Astrocyte (in vitro differentiated cells and primary cell): Measurements from ENCODE around the gene ICAM1. TPM values are rescaled to one million over a fixed set of nuclear protein-coding genes. Genes with fewer than 3 reads are reported as not detected.
A peak's percentile ranks its signal among the peaks of the same experiment; 100 is the strongest.

Source experiments
- DNase-seq: peaks from one replicate; pipeline ENCODE4 v3.0.0-alpha.2; 2010; ENCODE audit warnings: low read depth
- FAIRE-seq: peaks from 2 replicates; lab custom pipeline; 2011; peaks lifted over from hg19 to GRCh38; lab: Jason Lieb, UNC
- H2AFZ ChIP-seq: 2 replicates; pipeline ENCODE4 v1.6.0; 2012; ENCODE audit warnings: low read depth, low read length, inconsistent platforms
- H3K27ac ChIP-seq: 2 replicates; pipeline ENCODE4 v1.5.1; 2011; ENCODE audit warnings: low read depth, low read length, inconsistent platforms
- H3K27me3 ChIP-seq: 2 replicates; pipeline ENCODE4 v1.6.0; 2011; ENCODE audit warnings: low read length, inconsistent platforms; ENCODE audit not compliant: insufficient read depth
- H3K36me3 ChIP-seq: 2 replicates; pipeline ENCODE4 v1.5.1; 2011; ENCODE audit warnings: low read length, inconsistent platforms; ENCODE audit not compliant: insufficient read depth
- H3K4me1 ChIP-seq: 2 replicates; pipeline ENCODE4 v1.5.1; 2011; ENCODE audit warnings: low read length, inconsistent platforms; ENCODE audit not compliant: insufficient read depth
- H3K4me2 ChIP-seq: 2 replicates; pipeline ENCODE4 v1.6.0; 2012; ENCODE audit warnings: low read length, inconsistent platforms
- H3K4me3 ChIP-seq: 2 replicates; pipeline ENCODE4 v1.5.1; 2011; ENCODE audit warnings: low read depth, mild to moderate bottlenecking, low read length, inconsistent platforms; ENCODE audit not compliant: insufficient read depth
- H3K79me2 ChIP-seq: 2 replicates; pipeline ENCODE4 v1.6.0; 2012; ENCODE audit warnings: mild to moderate bottlenecking, low read length, inconsistent platforms; ENCODE audit not compliant: insufficient read depth
- H3K9ac ChIP-seq: 2 replicates; pipeline ENCODE4 v1.6.0; 2012; ENCODE audit warnings: mild to moderate bottlenecking, low read length, inconsistent platforms
- H3K9me3 ChIP-seq: 2 replicates; pipeline ENCODE4 v1.5.1; 2012; ENCODE audit warnings: low read depth, mild to moderate bottlenecking, low read length, inconsistent platforms; ENCODE audit not compliant: insufficient read depth
- H4K20me1 ChIP-seq: 2 replicates; pipeline ENCODE4 v1.6.0; 2012; ENCODE audit warnings: low read length, inconsistent platforms; ENCODE audit not compliant: insufficient read depth
- H3K27ac Mint-ChIP-seq: one replicate; pipeline ENCODE4 v1.8.0; 2021; ENCODE audit warnings: mild to moderate bottlenecking, mixed read lengths; ENCODE audit not compliant: unreplicated experiment
- H3K27me3 Mint-ChIP-seq: one replicate; pipeline ENCODE4 v1.8.0; 2021; ENCODE audit warnings: low read depth, mixed read lengths; ENCODE audit not compliant: unreplicated experiment
- H3K36me3 Mint-ChIP-seq: one replicate; pipeline ENCODE4 v1.8.0; 2021; ENCODE audit warnings: low read depth, mixed read lengths; ENCODE audit not compliant: unreplicated experiment
- H3K4me1 Mint-ChIP-seq: one replicate; pipeline ENCODE4 v1.8.0; 2021; ENCODE audit warnings: low read depth, mixed read lengths; ENCODE audit not compliant: unreplicated experiment
- H3K4me3 Mint-ChIP-seq: one replicate; pipeline ENCODE4 v1.8.0; 2021; ENCODE audit warnings: mild to moderate bottlenecking, moderate library complexity, mixed read lengths; ENCODE audit not compliant: unreplicated experiment
- H3K9me3 Mint-ChIP-seq: one replicate; pipeline ENCODE4 v1.8.0; 2021; ENCODE audit warnings: mild to moderate bottlenecking, mixed read lengths; ENCODE audit not compliant: unreplicated experiment
- EZH2 ChIP-seq: IDR thresholded peaks from 2 replicates; pipeline ENCODE4 v1.6.1; 2012; ENCODE audit warnings: mild to moderate bottlenecking, low read length, inconsistent platforms; ENCODE audit not compliant: insufficient read depth
- total RNA-seq: library from RNA; stranded (reverse); gene quantifications from 2 replicates; pipeline ENCODE4 v1.2.1, GENCODE V29; 2021
- TF ChIP-seq, protein P1 (sequence below): IDR thresholded peaks from 2 replicates; pipeline ENCODE4 v1.5.1; 2011; ENCODE audit warnings: low read depth, mild to moderate bottlenecking, inconsistent platforms, low read length, moderate library complexity; ENCODE audit not compliant: insufficient read depth

ICAM1 gene
- total RNA-seq, 1 donor from 2014 or later: 11.0 TPM

DNA sequence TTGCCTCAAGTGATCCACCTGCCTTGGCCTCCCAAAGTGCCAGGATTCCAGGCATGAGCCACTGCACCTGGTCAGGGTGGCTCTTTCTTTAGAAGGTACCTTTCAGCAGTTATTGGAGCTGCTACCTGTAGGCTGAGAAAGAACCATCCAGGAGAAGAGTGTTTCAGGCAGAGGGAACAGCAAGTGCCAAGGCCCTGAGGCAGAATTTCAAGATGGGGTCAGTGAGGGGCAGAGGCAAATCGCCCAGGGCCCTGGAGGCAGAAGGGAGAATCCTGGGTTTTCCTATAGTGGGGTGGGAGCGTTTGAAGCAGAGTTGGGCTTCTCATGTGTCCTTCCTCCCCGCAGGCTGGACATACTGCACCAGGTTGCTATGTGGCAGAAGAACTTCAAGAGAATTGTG is 16.7 kb upstream of the ICAM1 start:
- H3K27me3 Mint-ChIP-seq: no peaks in the 10 kb centered on the region
- no peak for FAIRE-seq
- Histone ChIP-seq H3K9me3 (no peaks in the 10 kb centered on the region), H3K27ac (no peak overlapping the region), H3K4me1 (peaks cover 11% of the 10 kb centered on the region), H3K27me3 (no peaks in the 10 kb centered on the region), H4K20me1 (peaks cover 14% of the 10 kb centered on the region), H3K79me2 (peaks cover 23% of the 10 kb centered on the region), H3K9ac (no peak overlapping the region), H3K36me3 (peaks cover 14% of the 10 kb centered on the region), H2AFZ (no peak overlapping the region), H3K4me3 (no peak overlapping the region), H3K4me2 (no peak overlapping the region)
- peaks cover 29% of the 10 kb centered on the region for H3K36me3 Mint-ChIP-seq
- no peak overlapping the region for H3K27ac Mint-ChIP-seq
- TF ChIP-seq EZH2: no peak
- TF ChIP-seq, protein P1, sequence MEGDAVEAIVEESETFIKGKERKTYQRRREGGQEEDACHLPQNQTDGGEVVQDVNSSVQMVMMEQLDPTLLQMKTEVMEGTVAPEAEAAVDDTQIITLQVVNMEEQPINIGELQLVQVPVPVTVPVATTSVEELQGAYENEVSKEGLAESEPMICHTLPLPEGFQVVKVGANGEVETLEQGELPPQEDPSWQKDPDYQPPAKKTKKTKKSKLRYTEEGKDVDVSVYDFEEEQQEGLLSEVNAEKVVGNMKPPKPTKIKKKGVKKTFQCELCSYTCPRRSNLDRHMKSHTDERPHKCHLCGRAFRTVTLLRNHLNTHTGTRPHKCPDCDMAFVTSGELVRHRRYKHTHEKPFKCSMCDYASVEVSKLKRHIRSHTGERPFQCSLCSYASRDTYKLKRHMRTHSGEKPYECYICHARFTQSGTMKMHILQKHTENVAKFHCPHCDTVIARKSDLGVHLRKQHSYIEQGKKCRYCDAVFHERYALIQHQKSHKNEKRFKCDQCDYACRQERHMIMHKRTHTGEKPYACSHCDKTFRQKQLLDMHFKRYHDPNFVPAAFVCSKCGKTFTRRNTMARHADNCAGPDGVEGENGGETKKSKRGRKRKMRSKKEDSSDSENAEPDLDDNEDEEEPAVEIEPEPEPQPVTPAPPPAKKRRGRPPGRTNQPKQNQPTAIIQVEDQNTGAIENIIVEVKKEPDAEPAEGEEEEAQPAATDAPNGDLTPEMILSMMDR: no peak
- H3K9me3 Mint-ChIP-seq: no peaks in the 10 kb centered on the region
- DNase-seq: no peak
- H3K4me1 Mint-ChIP-seq: no peaks in the 10 kb centered on the region
- H3K4me3 Mint-ChIP-seq: no peak overlapping the region

DNA sequence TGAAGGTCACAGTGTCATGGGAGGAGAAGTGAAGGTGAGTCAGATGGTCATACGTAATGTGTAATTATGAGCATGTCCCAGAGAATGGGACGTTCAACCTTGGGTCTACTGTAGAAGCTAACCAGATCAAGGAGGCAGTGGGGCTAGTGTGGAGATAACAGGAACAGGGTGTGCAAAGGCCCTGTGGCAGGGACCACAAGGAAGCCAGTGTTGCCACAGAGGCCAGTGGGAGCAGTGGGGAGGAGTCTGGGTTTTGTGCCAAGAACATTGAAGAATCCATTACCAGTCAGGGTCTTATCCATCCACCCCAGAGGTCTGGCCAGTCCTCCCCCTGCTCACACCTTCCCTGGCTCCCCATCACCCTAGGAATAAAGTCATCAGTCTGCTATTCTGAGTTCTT is 15.6 kb upstream of the ICAM1 start:
- H3K36me3 ChIP-seq: peaks cover 14% of the 10 kb centered on the region
- no peaks in the 10 kb centered on the region for H3K9me3 ChIP-seq
- Mint-ChIP-seq H3K4me1 (peaks cover 4% of the 10 kb centered on the region), H3K27ac (no peak overlapping the region), H3K36me3 (peaks cover 31% of the 10 kb centered on the region), H3K4me3 (peak overlapping the region; percentile 2), H3K27me3 (no peaks in the 10 kb centered on the region), H3K9me3 (no peaks in the 10 kb centered on the region)
- no peak overlapping the region for H3K4me2 ChIP-seq
- no peak overlapping the region for H2AFZ ChIP-seq
- no peak for FAIRE-seq
- H4K20me1 ChIP-seq: peaks cover 14% of the 10 kb centered on the region
- H3K9ac ChIP-seq: no peak overlapping the region
- H3K4me1 ChIP-seq: peaks cover 20% of the 10 kb centered on the region
- H3K27me3 ChIP-seq: no peaks in the 10 kb centered on the region
- peaks cover 23% of the 10 kb centered on the region for H3K79me2 ChIP-seq
- no peak overlapping the region for H3K27ac ChIP-seq
- no peak overlapping the region for H3K4me3 ChIP-seq
- no peak for DNase-seq
- TF ChIP-seq EZH2: no peak
- TF ChIP-seq, protein P1: no peak

DNA sequence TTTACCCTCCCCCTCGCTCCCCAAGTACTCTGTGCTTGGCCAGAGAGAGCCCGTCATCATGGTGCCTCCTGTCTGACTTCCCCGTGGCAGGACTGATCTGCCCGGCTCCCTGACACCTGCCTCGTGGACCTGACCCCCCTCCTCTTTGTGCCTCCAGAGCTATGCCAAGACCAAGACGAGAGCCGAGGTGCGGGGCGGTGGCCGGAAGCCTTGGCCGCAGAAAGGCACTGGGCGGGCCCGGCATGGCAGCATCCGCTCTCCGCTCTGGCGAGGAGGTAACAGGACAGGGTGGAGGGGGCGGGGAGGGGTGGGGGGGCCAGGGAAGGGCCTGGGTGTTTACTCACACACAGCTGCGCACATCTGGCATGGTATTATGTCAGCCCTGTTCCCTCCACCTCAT is 14.4 kb upstream of the ICAM1 start:
- Histone ChIP-seq H3K4me2 (no peak overlapping the region), H3K27me3 (no peaks in the 10 kb centered on the region), H2AFZ (no peak overlapping the region), H4K20me1 (peaks cover 14% of the 10 kb centered on the region), H3K4me1 (peaks cover 20% of the 10 kb centered on the region), H3K4me3 (no peak overlapping the region), H3K9me3 (no peaks in the 10 kb centered on the region), H3K79me2 (peaks cover 23% of the 10 kb centered on the region), H3K36me3 (peaks cover 14% of the 10 kb centered on the region), H3K27ac (no peak overlapping the region), H3K9ac (no peak overlapping the region)
- peaks cover 31% of the 10 kb centered on the region for H3K36me3 Mint-ChIP-seq
- H3K4me3 Mint-ChIP-seq: no peak overlapping the region
- DNase-seq (no peak), FAIRE-seq (no peak)
- H3K9me3 Mint-ChIP-seq: no peaks in the 10 kb centered on the region
- no peak overlapping the region for H3K27ac Mint-ChIP-seq
- peaks cover 4% of the 10 kb centered on the region for H3K4me1 Mint-ChIP-seq
- H3K27me3 Mint-ChIP-seq: no peaks in the 10 kb centered on the region
- no peak for TF ChIP-seq EZH2
- TF ChIP-seq, protein P1: no peak
